Trophoblast cell (in vitro differentiated cells and primary cell): Measurements from ENCODE around the gene NRF1.

ENCODE experiments used
- DNase-seq, 2 donors: peaks; one replicate each; pipeline ENCODE4 v3.0.0-alpha.2; 2016
- H2AFZ ChIP-seq: 2 replicates; pipeline ENCODE4 v1.6.1; 2013; ENCODE audit warnings: low read length, moderate library complexity, mild to moderate bottlenecking; ENCODE audit not compliant: insufficient read depth, poor library complexity
- H2AK5ac ChIP-seq: 2 replicates; pipeline ENCODE4 v1.6.1; 2013; ENCODE audit warnings: mild to moderate bottlenecking, low read length
- H2BK120ac ChIP-seq: 2 replicates; pipeline ENCODE4 v1.6.1; 2013; ENCODE audit warnings: low read length, mild to moderate bottlenecking, moderate library complexity; ENCODE audit not compliant: insufficient read depth, poor library complexity
- H2BK12ac ChIP-seq: 2 replicates; pipeline ENCODE4 v1.6.1; 2013; ENCODE audit warnings: mild to moderate bottlenecking, low read length, moderate library complexity
- H2BK5ac ChIP-seq: 2 replicates; pipeline ENCODE4 v1.6.1; 2013; ENCODE audit warnings: low read length, low read depth, moderate library complexity, mild to moderate bottlenecking; ENCODE audit not compliant: poor library complexity
- H3K14ac ChIP-seq: 2 replicates; pipeline ENCODE4 v1.6.1; 2013; ENCODE audit warnings: mild to moderate bottlenecking, low read length
- H3K18ac ChIP-seq: 2 replicates; pipeline ENCODE4 v1.6.1; 2013; ENCODE audit warnings: mild to moderate bottlenecking, low read length
- H3K23ac ChIP-seq: 2 replicates; pipeline ENCODE4 v1.6.1; 2013; ENCODE audit warnings: low read length
- H3K27ac ChIP-seq: 2 replicates; pipeline ENCODE4 v1.5.1; 2013; ENCODE audit warnings: low read depth, mild to moderate bottlenecking, inconsistent platforms, low read length, moderate library complexity
- H3K27me3 ChIP-seq: 2 replicates; pipeline ENCODE4 v1.6.1; 2013; ENCODE audit warnings: inconsistent platforms, mild to moderate bottlenecking, low read length, moderate library complexity; ENCODE audit not compliant: insufficient read depth
- H3K36me3 ChIP-seq, 2 experiments: 1 replicate in 1 of 2; 2 replicates in 1 of 2; pipeline ENCODE4 v1.6.1; 2013; ENCODE audit warnings: low read length in 2 of 2, mild to moderate bottlenecking in 2 of 2, moderate library complexity in 1 of 2; ENCODE audit not compliant: insufficient read depth in 2 of 2, control insufficient read depth in 1 of 2
- H3K4ac ChIP-seq: 2 replicates; pipeline ENCODE4 v1.6.1; 2013; ENCODE audit warnings: low read depth, mild to moderate bottlenecking, low read length, moderate library complexity
- H3K4me1 ChIP-seq, 2 experiments: 1 replicate in 1 of 2; 2 replicates in 1 of 2; pipeline ENCODE4 v1.6.1; 2013; ENCODE audit warnings: low read length in 2 of 2, mild to moderate bottlenecking in 2 of 2, moderate library complexity in 1 of 2; ENCODE audit not compliant: insufficient read depth in 2 of 2, control insufficient read depth in 1 of 2
- H3K4me2 ChIP-seq: 2 replicates; pipeline ENCODE4 v1.6.1; 2013; ENCODE audit warnings: inconsistent platforms, mild to moderate bottlenecking, low read length, moderate library complexity
- H3K4me3 ChIP-seq: 2 replicates; pipeline ENCODE4 v1.5.1; 2013; ENCODE audit warnings: mild to moderate bottlenecking, low read depth, low read length, inconsistent platforms
- H3K79me1 ChIP-seq: one replicate; pipeline ENCODE4 v1.6.1; 2013; ENCODE audit warnings: low read length
- H3K79me2 ChIP-seq: 2 replicates; pipeline ENCODE4 v1.6.1; 2013; ENCODE audit warnings: low read length, mild to moderate bottlenecking; ENCODE audit not compliant: control insufficient read depth, insufficient read depth, poor library complexity
- H3K9ac ChIP-seq: 2 replicates; pipeline ENCODE4 v1.6.1; 2013; ENCODE audit warnings: mild to moderate bottlenecking, low read length
- H3K9me3 ChIP-seq: 2 replicates; pipeline ENCODE4 v1.6.1; 2013; ENCODE audit warnings: low read depth, mild to moderate bottlenecking, control low read depth, inconsistent platforms, low read length; ENCODE audit not compliant: insufficient read depth
- H4K12ac ChIP-seq: 2 replicates; pipeline ENCODE4 v1.6.1; 2013; ENCODE audit warnings: low read depth, mild to moderate bottlenecking, low read length, moderate library complexity
- H4K8ac ChIP-seq: 2 replicates; pipeline ENCODE4 v1.6.1; 2013; ENCODE audit warnings: low read depth, mild to moderate bottlenecking, low read length, moderate library complexity
- H4K91ac ChIP-seq: one replicate; pipeline ENCODE4 v1.6.1; 2013; ENCODE audit warnings: low read depth, mild to moderate bottlenecking, low read length, moderate library complexity
- WGBS: extraction: QIAGEN DNeasy Blood & Tissue Kit; methylation state at CpG from one replicate; pipeline ENCODE4 v1.1.7; 2013; ENCODE audit warnings: missing lambda C conversion rate; ENCODE audit not compliant: insufficient read length, insufficient coverage; ENCODE audit errors: extremely low coverage; 5-methylcytosine and 5-hydroxymethylcytosine counted together

The NRF1 gene

DNA sequence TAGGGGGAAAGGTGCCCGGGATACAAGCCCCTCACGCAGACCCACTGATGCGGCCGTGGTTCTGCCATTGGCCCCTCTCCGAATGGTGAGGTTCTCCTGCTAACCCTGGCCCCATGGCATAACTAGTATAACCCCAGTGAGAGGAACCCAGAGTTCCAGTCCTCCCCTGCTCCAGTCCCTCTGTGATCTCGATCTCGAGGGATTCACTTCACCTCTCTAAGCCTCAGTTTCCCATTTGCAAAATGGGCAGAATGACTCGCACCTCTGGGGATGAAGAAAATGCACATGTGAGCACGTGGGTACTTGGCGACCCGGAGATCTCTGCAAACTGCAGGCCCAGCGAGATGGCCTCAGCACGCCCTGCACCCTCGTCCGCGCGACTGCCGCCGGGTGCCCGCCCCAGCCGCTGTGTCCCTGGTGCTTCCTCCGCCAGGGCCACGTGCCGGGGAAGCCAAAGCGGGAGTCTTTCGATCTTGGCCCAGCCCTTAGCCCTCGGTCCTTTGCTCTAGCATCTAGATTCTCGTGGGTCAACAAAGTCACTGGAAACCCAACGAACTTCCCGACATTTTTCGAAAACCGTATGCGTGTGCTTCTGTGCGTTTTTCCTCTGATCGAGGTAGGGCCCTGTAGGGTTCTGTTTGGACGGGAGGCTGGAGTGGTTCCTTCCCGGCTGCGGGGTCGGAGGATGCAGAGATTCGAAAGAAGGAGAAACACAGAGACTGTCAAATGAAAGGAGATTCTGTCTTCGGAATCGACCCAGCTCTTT lies 171.5 kb downstream of the NRF1 start:
- Histone ChIP-seq H3K23ac (no peak overlapping the region), H3K4me2 (no peak overlapping the region), H3K4me1 (peaks cover 15 to 22% of the 10 kb centered on the region in 2 experiments), H3K36me3 (no peaks in the 10 kb centered on the region), H3K79me1 (peaks cover 9% of the 10 kb centered on the region), H3K4me3 (no peak overlapping the region), H4K12ac (no peak overlapping the region), H3K4ac (no peak overlapping the region), H4K91ac (no peak overlapping the region), H3K9me3 (peaks cover 17% of the 10 kb centered on the region), H2AFZ (no peak overlapping the region), H3K79me2 (no peaks in the 10 kb centered on the region), H2AK5ac (no peak overlapping the region), H3K27ac (no peak overlapping the region), H3K14ac (no peak overlapping the region), H2BK120ac (no peak overlapping the region), H3K9ac (no peak overlapping the region), H3K18ac (no peak overlapping the region), H4K8ac (no peak overlapping the region), H2BK12ac (no peak overlapping the region), H2BK5ac (no peak overlapping the region), H3K27me3 (peaks cover 82% of the 10 kb centered on the region)
- WGBS: no CpG with 5 or more reads among the region's 42 CpGs
- DNase-seq: no peak

DNA sequence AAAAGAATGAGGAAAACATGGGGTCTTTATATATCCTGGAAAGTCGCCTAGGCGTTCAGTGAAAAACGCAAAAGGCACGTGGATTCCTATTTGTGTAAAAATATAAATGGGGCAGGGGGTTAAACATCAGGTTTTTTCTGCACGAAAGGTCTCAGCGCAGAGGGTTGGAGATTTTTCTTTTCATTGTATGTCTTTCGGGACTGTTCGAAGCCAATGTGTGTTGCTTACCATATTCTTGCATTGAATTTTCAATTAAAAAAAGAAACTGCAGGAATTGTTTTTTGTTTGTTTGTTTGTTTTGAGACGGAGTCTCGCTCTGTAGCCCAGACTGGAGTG lies 172.0 kb downstream of the NRF1 start:
- Histone ChIP-seq H2AK5ac (no peak overlapping the region), H4K8ac (no peak overlapping the region), H3K18ac (no peak overlapping the region), H3K27me3 (peaks cover 77% of the 10 kb centered on the region), H2BK12ac (no peak overlapping the region), H3K79me2 (no peaks in the 10 kb centered on the region), H3K14ac (no peak overlapping the region), H3K36me3 (no peaks in the 10 kb centered on the region), H3K4me1 (peaks cover 13 to 20% of the 10 kb centered on the region in 2 experiments), H2AFZ (no peak overlapping the region), H4K91ac (no peak overlapping the region), H4K12ac (no peak overlapping the region), H2BK120ac (no peak overlapping the region), H3K4me3 (no peak overlapping the region), H3K79me1 (peaks cover 9% of the 10 kb centered on the region), H3K4me2 (no peak overlapping the region), H3K4ac (no peak overlapping the region), H2BK5ac (no peak overlapping the region), H3K23ac (no peak overlapping the region), H3K27ac (no peak overlapping the region), H3K9ac (no peak overlapping the region), H3K9me3 (peaks cover 17% of the 10 kb centered on the region)
- no peak for DNase-seq
- WGBS: no CpG with 5 or more reads among the region's 10 CpGs

GRCh38 chr7:129784437-129784782 lies 172.9 kb downstream of the NRF1 start:
- Histone ChIP-seq H2AFZ (no peak overlapping the region), H3K36me3 (no peaks in the 10 kb centered on the region), H4K8ac (no peak overlapping the region), H3K4me2 (no peak overlapping the region), H3K4ac (no peak overlapping the region), H3K9ac (no peak overlapping the region), H3K23ac (no peak overlapping the region), H3K14ac (no peak overlapping the region), H2BK5ac (no peak overlapping the region), H4K91ac (no peak overlapping the region), H2BK120ac (no peak overlapping the region), H3K18ac (no peak overlapping the region), H2BK12ac (no peak overlapping the region), H2AK5ac (no peak overlapping the region), H4K12ac (no peak overlapping the region), H3K27me3 (peaks cover 68% of the 10 kb centered on the region), H3K4me3 (no peak overlapping the region), H3K79me2 (no peaks in the 10 kb centered on the region), H3K9me3 (peaks cover 17% of the 10 kb centered on the region), H3K27ac (no peak overlapping the region), H3K79me1 (peaks cover 7% of the 10 kb centered on the region), H3K4me1 (peaks cover 6 to 14% of the 10 kb centered on the region in 2 experiments)
- WGBS: no CpG with 5 or more reads among the region's 25 CpGs
- DNase-seq: no peak

- H2AFZ ChIP-seq: no peak overlapping the region
- peaks cover 67% of the 10 kb centered on the region for H3K27me3 ChIP-seq
- H3K14ac ChIP-seq: no peak overlapping the region
- H3K4me3 ChIP-seq: no peak overlapping the region
- no peak overlapping the region for H4K8ac ChIP-seq
- no peak overlapping the region for H3K23ac ChIP-seq
- H4K91ac ChIP-seq: no peak overlapping the region
- H3K4me2 ChIP-seq: no peak overlapping the region
- H2BK120ac ChIP-seq: no peak overlapping the region
- no peaks in the 10 kb centered on the region for H3K79me2 ChIP-seq
- peaks cover 17% of the 10 kb centered on the region for H3K9me3 ChIP-seq
- no peak overlapping the region for H3K4ac ChIP-seq
- peaks cover 4% of the 10 kb centered on the region for H3K79me1 ChIP-seq
- H3K18ac ChIP-seq: no peak overlapping the region
- no peaks in the 10 kb centered on the region for H3K36me3 ChIP-seq
- no peak overlapping the region for H4K12ac ChIP-seq
- no peak overlapping the region for H3K9ac ChIP-seq
- WGBS: no CpG with 5 or more reads among the region's 37 CpGs
- H2BK12ac ChIP-seq: no peak overlapping the region
- no peak overlapping the region for H3K27ac ChIP-seq
- H2AK5ac ChIP-seq: no peak overlapping the region
- DNase-seq: no peak
- H2BK5ac ChIP-seq: no peak overlapping the region
- H3K4me1 ChIP-seq: peaks cover 6 to 14% of the 10 kb centered on the region in 2 experiments
These were observed 173.5 kb downstream of the NRF1 start for GRCh38 chr7:129784783-129785684.
